GM12865 (cell line): ENCODE measurements around the gene DMAP1.

ENCODE experiments used
- DNase-seq: peaks from one replicate; pipeline ENCODE4 v3.0.0; 2010; ENCODE audit warnings: low read depth
- H3K4me3 ChIP-seq: 2 replicates; pipeline ENCODE4 v1.5.1; 2011; ENCODE audit warnings: mild to moderate bottlenecking, low read depth, low read length, control low read depth
- CTCF ChIP-seq: IDR thresholded peaks from 2 replicates; pipeline ENCODE4 v1.5.1; 2011; ENCODE audit warnings: low read length, control low read depth, low read depth, inconsistent platforms; ENCODE audit not compliant: insufficient read depth; ENCODE audit errors: missing control alignments

Gene DMAP1

DNA sequence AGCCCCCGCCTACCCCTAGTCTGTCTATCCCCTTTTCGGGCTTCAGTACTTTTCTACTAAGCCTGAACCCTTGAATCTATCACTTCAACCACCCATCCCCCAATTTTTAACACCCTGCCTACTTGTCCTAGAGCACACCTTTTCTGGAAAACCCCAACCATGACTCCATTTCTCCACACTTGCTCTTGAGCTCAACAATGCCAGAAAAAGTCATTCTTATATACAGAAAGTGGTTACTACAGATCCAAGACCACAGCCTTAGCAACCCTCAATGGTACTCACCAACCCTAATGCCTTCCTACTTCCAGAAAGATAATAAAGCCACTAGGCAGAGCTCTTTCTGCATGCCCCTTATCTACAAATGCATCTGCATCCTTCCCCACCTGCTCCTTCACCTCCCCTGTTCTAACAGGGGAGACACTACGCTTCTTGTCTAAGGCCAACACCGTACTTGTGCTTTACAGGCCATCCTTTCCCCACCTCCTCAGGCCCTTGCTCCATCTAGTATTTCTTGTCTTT, 41.2 kb downstream of the DMAP1 start:
- H3K4me3 ChIP-seq = no peak overlapping the region
- no peak for DNase-seq
- no peak for TF ChIP-seq CTCF

- no peak overlapping the region for H3K4me3 ChIP-seq
- no peak for TF ChIP-seq CTCF
- DNase-seq = no peak
Observed at GRCh38 chr1:44256762-44257554, 43.7 kb downstream of the DMAP1 start.

- no peak overlapping the region for H3K4me3 ChIP-seq
- no peak for TF ChIP-seq CTCF
- no peak for DNase-seq
Observed at GRCh38 chr1:44259090-44259489, 45.8 kb downstream of the DMAP1 start.

- no peak for TF ChIP-seq CTCF
- no peak for DNase-seq
- no peak overlapping the region for H3K4me3 ChIP-seq
Observed at GRCh38 chr1:44260792-44261170, 47.5 kb downstream of the DMAP1 start.

GRCh38 chr1:44261171-44261817, 48.0 kb downstream of the DMAP1 start:
- no peak for TF ChIP-seq CTCF
- H3K4me3 ChIP-seq = no peak overlapping the region
- no peak for DNase-seq

- no peak for TF ChIP-seq CTCF
- DNase-seq = no peak
- no peak overlapping the region for H3K4me3 ChIP-seq
Observed at GRCh38 chr1:44261962-44262361, 48.7 kb downstream of the DMAP1 start.
